Body of pancreas (tissue), 4 donors: ENCODE measurements around the gene TIGAR. TPM values are rescaled to one million over a fixed set of nuclear protein-coding genes. Genes with fewer than 3 reads are reported as not detected.

Experiments used
- ATAC-seq: fragments of 150-250 bp; one replicate; pipeline ENCODE4 v1.9.1; 2016
- DNase-seq, 4 donors: peaks; one replicate each; pipeline ENCODE4 v3.0.0-alpha.2; 2019
- H3K27ac ChIP-seq, 4 donors: fragments of 200-600 bp; sonication (generic); 1 replicate in 3 of 4; 2 replicates in 1 of 4; pipeline versions ENCODE4 v1.5.1 to v1.6.1; 2016 to 2019; ENCODE audit warnings: mild to moderate bottlenecking in 1 of 4, mixed read lengths in 1 of 4, moderate library complexity in 1 of 4
- H3K27me3 ChIP-seq, 2 donors: fragments of 200-600 bp; sonication (generic); one replicate each; pipeline ENCODE4 v1.6.0; 2016; ENCODE audit warnings: mild to moderate bottlenecking in 1 of 2
- H3K36me3 ChIP-seq, 2 donors: fragments of 200-600 bp; sonication (generic); replicated peaks in 1 of 2; 2 replicates each; pipeline ENCODE4 v1.5.1; 2016; ENCODE audit warnings: low read depth in 2 of 2; ENCODE audit not compliant: insufficient read depth in 1 of 2
- H3K4me1 ChIP-seq: fragments of 200-600 bp; sonication (generic); one replicate; pipeline ENCODE4 v1.6.0; 2016
- H3K4me3 ChIP-seq, 2 donors: fragments of 200-600 bp; sonication (generic); 1 replicate in 1 of 2; 2 replicates in 1 of 2; pipeline ENCODE4 v1.5.1; 2016 to 2019
- H3K9me3 ChIP-seq, 3 donors: fragments of 200-600 bp; sonication (generic); 1 replicate in 2 of 3; 2 replicates in 1 of 3; pipeline ENCODE4 v1.5.1; 2016
- POLR2A ChIP-seq, 3 donors: fragments of 450-650 bp; IDR thresholded peaks; one replicate each; pipeline ENCODE4 v1.6.1; 2016; ENCODE audit warnings: antibody characterized with exemption in 3 of 3, mild to moderate bottlenecking in 2 of 3
- WGBS, 2 donors: methylation state at CpG; one replicate each; pipeline ENCODE4 v1.1.5; 2017; 5-methylcytosine and 5-hydroxymethylcytosine counted together
- intact Hi-C: fragments of 100-400 bp; cut with DNase I; formaldehyde crosslinking; loops from one replicate; pipeline ENCODE4 v1.15.1; 2023
- total RNA-seq, 2 donors: library from RNA; depleted of rRNA; stranded (reverse); fragments of >200 nt; gene quantifications; one replicate each; pipeline ENCODE4 v1.1.0, GENCODE V29; 2016
- TF ChIP-seq, protein P1 (sequence below), 7 experiments: fragments of 450-650 bp in 4 of 7; fragments of 200-600 bp in 3 of 7; sonication (generic) in 3 of 7; IDR thresholded peaks; one replicate each; pipeline ENCODE4 v1.5.1; 2016 to 2019; ENCODE audit warnings: antibody characterized with exemption in 7 of 7

Gene TIGAR
- total RNA-seq, 2 donors from 2014 or later = 0.33 to 1.6 TPM

DNA sequence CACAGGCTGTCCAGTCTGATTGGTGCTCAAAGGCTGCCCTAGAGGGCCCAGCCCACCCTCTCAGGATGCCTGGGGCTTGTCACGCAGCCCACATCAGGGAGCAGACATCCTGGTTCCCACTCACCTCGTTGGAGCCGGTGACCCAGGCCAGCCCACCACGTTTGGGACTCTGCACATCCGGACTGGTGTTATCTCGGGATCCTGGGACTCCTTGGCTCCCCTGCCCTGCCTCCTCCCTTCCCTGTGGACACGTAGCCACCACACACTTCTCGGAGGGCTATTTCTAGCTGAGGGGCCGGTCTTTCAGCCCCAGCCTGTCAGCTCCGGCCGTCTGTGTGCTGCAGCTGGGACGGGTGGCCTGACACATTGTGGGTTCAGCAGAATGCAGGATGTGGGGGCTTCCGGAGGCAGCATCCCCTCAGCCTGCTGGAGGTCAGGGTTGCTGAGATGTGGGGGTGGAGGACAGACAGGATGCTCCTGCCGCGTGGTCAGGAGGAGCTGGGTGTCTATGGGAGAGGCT, 71.3 kb downstream of the TIGAR start:
- WGBS, 2 donors = 37 to 39% methylated on average over 5 to 15 of the region's 15 CpGs
- H3K27me3 ChIP-seq = no peaks in the 10 kb centered on the region
- no peaks in the 10 kb centered on the region for H3K36me3 ChIP-seq
- TF ChIP-seq, protein P1, sequence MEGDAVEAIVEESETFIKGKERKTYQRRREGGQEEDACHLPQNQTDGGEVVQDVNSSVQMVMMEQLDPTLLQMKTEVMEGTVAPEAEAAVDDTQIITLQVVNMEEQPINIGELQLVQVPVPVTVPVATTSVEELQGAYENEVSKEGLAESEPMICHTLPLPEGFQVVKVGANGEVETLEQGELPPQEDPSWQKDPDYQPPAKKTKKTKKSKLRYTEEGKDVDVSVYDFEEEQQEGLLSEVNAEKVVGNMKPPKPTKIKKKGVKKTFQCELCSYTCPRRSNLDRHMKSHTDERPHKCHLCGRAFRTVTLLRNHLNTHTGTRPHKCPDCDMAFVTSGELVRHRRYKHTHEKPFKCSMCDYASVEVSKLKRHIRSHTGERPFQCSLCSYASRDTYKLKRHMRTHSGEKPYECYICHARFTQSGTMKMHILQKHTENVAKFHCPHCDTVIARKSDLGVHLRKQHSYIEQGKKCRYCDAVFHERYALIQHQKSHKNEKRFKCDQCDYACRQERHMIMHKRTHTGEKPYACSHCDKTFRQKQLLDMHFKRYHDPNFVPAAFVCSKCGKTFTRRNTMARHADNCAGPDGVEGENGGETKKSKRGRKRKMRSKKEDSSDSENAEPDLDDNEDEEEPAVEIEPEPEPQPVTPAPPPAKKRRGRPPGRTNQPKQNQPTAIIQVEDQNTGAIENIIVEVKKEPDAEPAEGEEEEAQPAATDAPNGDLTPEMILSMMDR (IDR thresholded peaks at IDR 0.05) = no peak
- no peak for TF ChIP-seq POLR2A (IDR thresholded peaks at IDR 0.05)
- H3K4me3 ChIP-seq = no peak overlapping the region
- no peak overlapping the region for H3K27ac ChIP-seq
- ATAC-seq (no peak), DNase-seq (no peak)
- H3K9me3 ChIP-seq = no peaks in the 10 kb centered on the region
- H3K4me1 ChIP-seq = no peaks in the 10 kb centered on the region
- intact Hi-C loops = no loop called here

- 61 to 75% methylated on average over 5 of the region's 5 CpGs for WGBS, 2 donors
- H3K4me1 ChIP-seq = no peaks in the 10 kb centered on the region
- H3K27ac ChIP-seq = no peak overlapping the region
- H3K27me3 ChIP-seq = no peaks in the 10 kb centered on the region
- no peaks in the 10 kb centered on the region for H3K9me3 ChIP-seq
- no peak for DNase-seq
- no peak for ATAC-seq
- TF ChIP-seq, protein P1 (IDR thresholded peaks at IDR 0.05) = no peak
- no peak for TF ChIP-seq POLR2A (IDR thresholded peaks at IDR 0.05)
- intact Hi-C loops = no loop called here
- no peaks in the 10 kb centered on the region for H3K36me3 ChIP-seq
- H3K4me3 ChIP-seq = no peak overlapping the region
Measured at GRCh38 chr12:4393211-4393610, 72.2 kb downstream of the TIGAR start.

DNA sequence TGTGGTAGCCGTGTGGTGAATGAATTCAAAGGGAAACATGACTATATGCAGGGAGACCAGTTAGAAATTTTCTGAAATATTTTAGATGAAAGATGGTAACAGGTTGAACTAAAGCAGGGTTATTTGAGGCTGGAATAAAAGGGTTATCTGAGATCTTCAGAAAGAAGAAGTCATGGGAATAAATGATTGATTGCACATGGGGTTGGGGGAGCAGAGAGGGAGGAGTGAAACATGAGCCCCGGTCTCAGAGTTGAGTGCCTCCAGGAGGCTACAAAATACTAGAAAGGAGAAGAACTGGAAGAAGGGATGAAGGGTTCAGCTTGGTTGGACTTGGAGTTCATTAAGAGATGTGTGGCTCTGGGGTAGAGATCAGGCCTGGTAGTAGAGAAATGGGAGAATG, 74.8 kb downstream of the TIGAR start:
- H3K4me1 ChIP-seq = no peaks in the 10 kb centered on the region
- DNase-seq = no peak
- WGBS, 2 donors = 53 to 62% methylated on average over 2 of the region's 2 CpGs
- no peak for TF ChIP-seq POLR2A (IDR thresholded peaks at IDR 0.05)
- TF ChIP-seq, protein P1 (IDR thresholded peaks at IDR 0.05) = no peak
- no peak overlapping the region for H3K27ac ChIP-seq
- H3K27me3 ChIP-seq = no peaks in the 10 kb centered on the region
- H3K36me3 ChIP-seq = no peaks in the 10 kb centered on the region
- ATAC-seq = no peak
- intact Hi-C loops = no loop called here
- no peak overlapping the region for H3K4me3 ChIP-seq
- H3K9me3 ChIP-seq = no peaks in the 10 kb centered on the region

- no peak for ATAC-seq
- intact Hi-C loops = no loop called here
- no peaks in the 10 kb centered on the region for H3K4me1 ChIP-seq
- TF ChIP-seq, protein P1 (IDR thresholded peaks at IDR 0.05) = no peak
- TF ChIP-seq POLR2A (IDR thresholded peaks at IDR 0.05) = no peak
- H3K9me3 ChIP-seq = no peaks in the 10 kb centered on the region
- H3K27me3 ChIP-seq = no peaks in the 10 kb centered on the region
- 62% methylated on average over 3 of the region's 3 CpGs for WGBS, 2 donors
- DNase-seq = no peak
- no peak overlapping the region for H3K4me3 ChIP-seq
- H3K36me3 ChIP-seq = no peaks in the 10 kb centered on the region
- no peak overlapping the region for H3K27ac ChIP-seq
Measured at GRCh38 chr12:4401117-4401516, 80.1 kb downstream of the TIGAR start.

- H3K9me3 ChIP-seq = no peaks in the 10 kb centered on the region
- TF ChIP-seq POLR2A (IDR thresholded peaks at IDR 0.05) = no peak
- TF ChIP-seq, protein P1 (IDR thresholded peaks at IDR 0.05) = no peak
- DNase-seq = no peak
- H3K36me3 ChIP-seq = no peaks in the 10 kb centered on the region
- intact Hi-C loops = no loop called here
- ATAC-seq = no peak
- H3K27ac ChIP-seq = no peak overlapping the region
- WGBS, 2 donors = 68 to 70% methylated on average over 3 to 4 of the region's 4 CpGs
- H3K27me3 ChIP-seq = no peaks in the 10 kb centered on the region
- no peaks in the 10 kb centered on the region for H3K4me1 ChIP-seq
- no peak overlapping the region for H3K4me3 ChIP-seq
Measured at GRCh38 chr12:4402996-4403395, 82.0 kb downstream of the TIGAR start.
